Neural cell (in vitro differentiated cells): ENCODE data around the gene TGM1. TPM values are rescaled to one million over a fixed set of nuclear protein-coding genes. Genes with fewer than 3 reads are reported as not detected.

Experiments
- H2AFZ ChIP-seq: fragments of 200-600, 300-800 bp; sonication (generic), shearing (Covaris generic); 2 replicates; pipeline ENCODE4 v1.6.0; 2014; ENCODE audit warnings: low read depth, mild to moderate bottlenecking, antibody characterized with exemption, low read length, moderate library complexity
- H3F3A ChIP-seq: fragments of 200-600 bp; shearing (Covaris generic); 2 replicates; pipeline ENCODE4 v1.6.1; 2016; ENCODE audit warnings: mild to moderate bottlenecking, moderate library complexity, mixed read lengths, antibody characterized with exemption, low read length; ENCODE audit not compliant: insufficient read depth, poor library complexity, severe bottlenecking
- H3K27ac ChIP-seq: fragments of 200-600, 300-800 bp; sonication (generic), shearing (Covaris generic); 2 replicates; pipeline ENCODE4 v1.5.1; 2014; ENCODE audit warnings: mild to moderate bottlenecking, low read length, moderate library complexity
- H3K27me3 ChIP-seq: fragments of 300-800, 200-600 bp; sonication (generic), shearing (Covaris generic); 2 replicates; pipeline ENCODE4 v1.6.0; 2014; ENCODE audit warnings: mild to moderate bottlenecking, low read depth, low read length, moderate library complexity; ENCODE audit not compliant: insufficient read depth
- H3K36me3 ChIP-seq: fragments of 300-800, 200-600 bp; sonication (generic), shearing (Covaris generic); 2 replicates; pipeline ENCODE4 v1.5.1; 2014; ENCODE audit warnings: mild to moderate bottlenecking, antibody characterized with exemption, low read length, moderate library complexity; ENCODE audit not compliant: insufficient read depth
- H3K4me2 ChIP-seq: fragments of 300-800, 200-600 bp; sonication (generic), shearing (Covaris generic); 2 replicates; pipeline ENCODE4 v1.6.0; 2014; ENCODE audit warnings: mild to moderate bottlenecking, low read length
- H3K4me3 ChIP-seq: fragments of 300-800, 200-600 bp; sonication (generic), shearing (Covaris generic); 2 replicates; pipeline ENCODE4 v1.5.1; 2014; ENCODE audit warnings: mild to moderate bottlenecking, low read length, moderate library complexity
- H3K79me2 ChIP-seq: fragments of 200-600 bp; shearing (Covaris generic); replicated peaks from 2 replicates; pipeline ENCODE4 v1.6.0; 2014; ENCODE audit warnings: mild to moderate bottlenecking, low read length, moderate library complexity; ENCODE audit not compliant: insufficient read depth
- H3K9ac ChIP-seq: fragments of 300-800, 200-600 bp; sonication (generic), shearing (Covaris generic); 2 replicates; pipeline ENCODE4 v1.6.1; 2016; ENCODE audit warnings: mild to moderate bottlenecking, low read length, mixed read lengths
- H3K9me2 ChIP-seq: fragments of 200-600 bp; shearing (Covaris generic); 2 replicates; pipeline ENCODE4 v1.6.1; 2016; ENCODE audit warnings: mild to moderate bottlenecking, low read length, mixed read lengths; ENCODE audit not compliant: insufficient read depth
- H3K9me3 ChIP-seq: fragments of 200-600, 300-800 bp; sonication (generic), shearing (Covaris generic); 2 replicates; pipeline ENCODE4 v1.6.1; 2016; ENCODE audit warnings: mild to moderate bottlenecking, mixed run types, low read length, moderate library complexity, mixed read lengths
- H4K20me1 ChIP-seq: fragments of 200-600 bp; shearing (Covaris generic); 2 replicates; pipeline ENCODE4 v1.6.1; 2016; ENCODE audit warnings: mild to moderate bottlenecking, mixed run types; ENCODE audit not compliant: insufficient read depth
- EP300 ChIP-seq: fragments of 450-650 bp; conservative IDR thresholded peaks from 2 replicates; pipeline ENCODE4 v1.6.1; 2014; ENCODE audit warnings: antibody characterized with exemption, mild to moderate bottlenecking, moderate library complexity; ENCODE audit not compliant: poor library complexity, severe bottlenecking
- EZH2 ChIP-seq: fragments of 200-600, 300-800 bp; shearing (Covaris generic), sonication (generic); IDR thresholded peaks from 2 replicates; pipeline ENCODE4 v1.6.1; 2014; ENCODE audit warnings: antibody characterized with exemption, low read length, borderline replicate concordance, mild to moderate bottlenecking; ENCODE audit not compliant: insufficient read depth, poor library complexity, severe bottlenecking
- MXI1 ChIP-seq: fragments of 450-650 bp; conservative IDR thresholded peaks from 2 replicates; pipeline ENCODE4 v1.6.1; 2014; ENCODE audit warnings: antibody characterized with exemption, mild to moderate bottlenecking; ENCODE audit not compliant: poor library complexity, severe bottlenecking
- POLR2AphosphoS5 ChIP-seq: IDR thresholded peaks from 2 replicates; pipeline ENCODE4 v1.6.1; 2012
- RAD21 ChIP-seq: fragments of 450-650 bp; conservative IDR thresholded peaks from 2 replicates; pipeline ENCODE4 v1.6.1; 2014; ENCODE audit warnings: antibody characterized with exemption, mild to moderate bottlenecking, moderate library complexity
- SMC3 ChIP-seq: fragments of 450-650 bp; conservative IDR thresholded peaks from 2 replicates; pipeline ENCODE4 v1.6.1; 2014; ENCODE audit warnings: antibody characterized with exemption, mild to moderate bottlenecking, moderate library complexity; ENCODE audit not compliant: poor library complexity
- TAF1 ChIP-seq: IDR thresholded peaks from 2 replicates; pipeline ENCODE4 v1.6.1; 2012; ENCODE audit warnings: low read depth
- polyA plus RNA-seq: library from polyadenylated mRNA; depleted of rRNA; stranded (reverse); fragments of >200 nt; gene quantifications from 2 replicates; pipeline ENCODE4 v1.2.3, GENCODE V29; 2014
- TF ChIP-seq, protein P1 (sequence below): IDR thresholded peaks from 2 replicates; pipeline ENCODE4 v1.6.1; 2012; ENCODE audit warnings: borderline replicate concordance
- TF ChIP-seq, protein P2 (sequence below): fragments of 450-650 bp; IDR thresholded peaks from 2 replicates; pipeline ENCODE4 v1.5.1; 2014; ENCODE audit warnings: antibody characterized with exemption, mild to moderate bottlenecking, moderate library complexity; ENCODE audit not compliant: poor library complexity, severe bottlenecking

Gene TGM1
- polyA plus RNA-seq, 1 donor from 2014 or later, result 3.6 TPM

DNA sequence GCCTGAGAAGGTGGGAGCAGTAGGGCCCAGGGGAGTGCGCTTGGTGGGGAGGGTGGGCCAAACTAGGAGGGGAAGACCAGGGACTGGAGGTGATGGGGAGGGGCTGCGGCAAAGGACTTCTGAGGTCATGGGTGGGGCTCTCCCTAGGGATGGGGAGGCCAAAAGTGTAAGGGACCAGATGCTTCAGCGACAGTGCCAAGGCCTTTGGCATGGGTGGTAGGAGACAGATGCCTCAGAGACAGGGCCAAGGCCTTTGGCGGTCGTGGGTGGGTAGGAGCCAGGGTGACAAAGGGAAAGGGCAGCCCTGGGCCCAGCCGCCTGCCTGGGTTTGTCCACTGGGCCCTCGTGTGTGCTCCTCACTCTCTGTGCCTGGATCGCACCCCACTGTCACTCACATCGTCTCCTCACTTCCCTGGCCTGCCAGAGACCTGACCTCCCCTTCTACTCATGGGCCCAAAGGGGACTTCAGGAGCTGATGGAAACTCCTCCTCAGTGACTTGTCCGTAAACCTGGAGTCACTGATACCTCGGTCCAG is 21.6 kb upstream of the TGM1 start:
- H3K36me3 ChIP-seq, result no peaks in the 10 kb centered on the region
- H3K9me3 ChIP-seq, result no peaks in the 10 kb centered on the region
- no peaks in the 10 kb centered on the region for H3K9me2 ChIP-seq
- no peaks in the 10 kb centered on the region for H4K20me1 ChIP-seq
- H3K27me3 ChIP-seq, result no peaks in the 10 kb centered on the region
- no peak for TF ChIP-seq SMC3
- no peak for TF ChIP-seq RAD21
- TF ChIP-seq, protein P1, sequence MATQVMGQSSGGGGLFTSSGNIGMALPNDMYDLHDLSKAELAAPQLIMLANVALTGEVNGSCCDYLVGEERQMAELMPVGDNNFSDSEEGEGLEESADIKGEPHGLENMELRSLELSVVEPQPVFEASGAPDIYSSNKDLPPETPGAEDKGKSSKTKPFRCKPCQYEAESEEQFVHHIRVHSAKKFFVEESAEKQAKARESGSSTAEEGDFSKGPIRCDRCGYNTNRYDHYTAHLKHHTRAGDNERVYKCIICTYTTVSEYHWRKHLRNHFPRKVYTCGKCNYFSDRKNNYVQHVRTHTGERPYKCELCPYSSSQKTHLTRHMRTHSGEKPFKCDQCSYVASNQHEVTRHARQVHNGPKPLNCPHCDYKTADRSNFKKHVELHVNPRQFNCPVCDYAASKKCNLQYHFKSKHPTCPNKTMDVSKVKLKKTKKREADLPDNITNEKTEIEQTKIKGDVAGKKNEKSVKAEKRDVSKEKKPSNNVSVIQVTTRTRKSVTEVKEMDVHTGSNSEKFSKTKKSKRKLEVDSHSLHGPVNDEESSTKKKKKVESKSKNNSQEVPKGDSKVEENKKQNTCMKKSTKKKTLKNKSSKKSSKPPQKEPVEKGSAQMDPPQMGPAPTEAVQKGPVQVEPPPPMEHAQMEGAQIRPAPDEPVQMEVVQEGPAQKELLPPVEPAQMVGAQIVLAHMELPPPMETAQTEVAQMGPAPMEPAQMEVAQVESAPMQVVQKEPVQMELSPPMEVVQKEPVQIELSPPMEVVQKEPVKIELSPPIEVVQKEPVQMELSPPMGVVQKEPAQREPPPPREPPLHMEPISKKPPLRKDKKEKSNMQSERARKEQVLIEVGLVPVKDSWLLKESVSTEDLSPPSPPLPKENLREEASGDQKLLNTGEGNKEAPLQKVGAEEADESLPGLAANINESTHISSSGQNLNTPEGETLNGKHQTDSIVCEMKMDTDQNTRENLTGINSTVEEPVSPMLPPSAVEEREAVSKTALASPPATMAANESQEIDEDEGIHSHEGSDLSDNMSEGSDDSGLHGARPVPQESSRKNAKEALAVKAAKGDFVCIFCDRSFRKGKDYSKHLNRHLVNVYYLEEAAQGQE, result no peak
- TF ChIP-seq, protein P2, sequence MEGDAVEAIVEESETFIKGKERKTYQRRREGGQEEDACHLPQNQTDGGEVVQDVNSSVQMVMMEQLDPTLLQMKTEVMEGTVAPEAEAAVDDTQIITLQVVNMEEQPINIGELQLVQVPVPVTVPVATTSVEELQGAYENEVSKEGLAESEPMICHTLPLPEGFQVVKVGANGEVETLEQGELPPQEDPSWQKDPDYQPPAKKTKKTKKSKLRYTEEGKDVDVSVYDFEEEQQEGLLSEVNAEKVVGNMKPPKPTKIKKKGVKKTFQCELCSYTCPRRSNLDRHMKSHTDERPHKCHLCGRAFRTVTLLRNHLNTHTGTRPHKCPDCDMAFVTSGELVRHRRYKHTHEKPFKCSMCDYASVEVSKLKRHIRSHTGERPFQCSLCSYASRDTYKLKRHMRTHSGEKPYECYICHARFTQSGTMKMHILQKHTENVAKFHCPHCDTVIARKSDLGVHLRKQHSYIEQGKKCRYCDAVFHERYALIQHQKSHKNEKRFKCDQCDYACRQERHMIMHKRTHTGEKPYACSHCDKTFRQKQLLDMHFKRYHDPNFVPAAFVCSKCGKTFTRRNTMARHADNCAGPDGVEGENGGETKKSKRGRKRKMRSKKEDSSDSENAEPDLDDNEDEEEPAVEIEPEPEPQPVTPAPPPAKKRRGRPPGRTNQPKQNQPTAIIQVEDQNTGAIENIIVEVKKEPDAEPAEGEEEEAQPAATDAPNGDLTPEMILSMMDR, result no peak
- no peak for TF ChIP-seq EP300
- no peak for TF ChIP-seq MXI1
- no peak for TF ChIP-seq POLR2AphosphoS5
- TF ChIP-seq EZH2, result no peak
- H3K79me2 ChIP-seq, result no peaks in the 10 kb centered on the region
- H3K4me3 ChIP-seq, result no peak overlapping the region
- no peaks in the 10 kb centered on the region for H3F3A ChIP-seq
- H3K27ac ChIP-seq, result no peak overlapping the region
- H3K9ac ChIP-seq, result no peak overlapping the region
- no peak overlapping the region for H2AFZ ChIP-seq
- no peak overlapping the region for H3K4me2 ChIP-seq

DNA sequence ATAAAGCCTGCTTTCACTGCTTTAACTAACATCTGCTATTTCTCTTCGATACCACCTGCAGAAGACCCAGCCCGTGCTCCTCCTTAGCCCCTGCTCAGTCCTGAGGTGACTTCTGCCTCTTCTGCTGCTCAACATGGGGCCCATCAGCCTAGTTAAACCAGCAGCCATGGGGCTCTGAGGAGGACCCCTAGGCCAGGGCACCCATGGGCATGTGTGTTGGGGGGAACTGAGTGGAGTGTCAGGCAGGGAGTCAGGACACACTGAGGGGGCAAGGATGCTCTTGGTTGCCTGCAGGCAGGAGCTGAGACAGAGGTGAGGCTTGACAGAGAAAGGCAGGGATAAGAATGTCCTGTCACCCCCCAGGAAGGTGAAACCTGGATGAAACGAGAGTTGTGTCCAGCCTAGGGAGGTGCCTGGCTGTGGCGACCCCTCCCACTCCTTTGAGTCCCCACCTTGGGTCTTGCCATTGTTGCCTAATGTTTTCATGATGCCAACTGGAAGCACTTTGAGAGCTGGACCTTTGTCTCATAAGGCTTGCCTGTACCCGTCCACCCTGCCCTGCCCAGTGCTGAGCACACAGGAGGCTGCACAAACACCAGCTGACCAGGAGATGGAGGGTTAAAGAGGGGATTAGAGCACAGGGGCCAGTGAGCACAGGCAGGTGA is 21.0 kb upstream of the TGM1 start:
- Histone ChIP-seq H3K27me3 (no peaks in the 10 kb centered on the region), H4K20me1 (no peaks in the 10 kb centered on the region), H3K4me2 (no peak overlapping the region), H3K9me3 (no peaks in the 10 kb centered on the region), H3F3A (no peaks in the 10 kb centered on the region), H3K9ac (no peak overlapping the region), H2AFZ (no peak overlapping the region), H3K9me2 (no peaks in the 10 kb centered on the region), H3K4me3 (no peak overlapping the region), H3K79me2 (no peaks in the 10 kb centered on the region), H3K27ac (no peak overlapping the region), H3K36me3 (no peaks in the 10 kb centered on the region)
- TF ChIP-seq EZH2 (no peak), MXI1 (no peak), RAD21 (no peak), TAF1 (no peak), POLR2AphosphoS5 (no peak), SMC3 (no peak), EP300 (no peak)
- TF ChIP-seq, protein P2, result no peak
- TF ChIP-seq, protein P1, result no peak
